ENCODE measurements around the gene STK24.

The STK24 gene

DNA sequence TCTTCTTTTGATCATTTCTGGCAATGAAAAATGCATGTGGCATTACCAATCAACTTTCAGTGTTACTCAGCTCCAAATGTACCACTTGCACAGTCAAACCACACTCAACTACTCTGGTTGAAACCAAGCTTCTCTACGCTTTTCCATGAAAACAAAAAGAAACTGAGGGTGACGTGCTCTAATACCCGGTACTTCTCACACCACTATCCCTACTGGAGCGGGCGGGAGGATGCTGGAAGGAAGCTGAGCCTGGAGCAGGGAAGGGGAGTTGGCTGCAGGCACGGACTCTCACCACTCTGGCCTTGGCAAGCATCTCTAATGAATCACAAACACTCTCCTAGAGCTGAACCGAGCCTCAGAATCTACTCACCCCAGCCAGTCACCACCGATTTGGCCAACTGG, 48.2 kb downstream of the STK24 start:
- TF ChIP-seq, protein P1, sequence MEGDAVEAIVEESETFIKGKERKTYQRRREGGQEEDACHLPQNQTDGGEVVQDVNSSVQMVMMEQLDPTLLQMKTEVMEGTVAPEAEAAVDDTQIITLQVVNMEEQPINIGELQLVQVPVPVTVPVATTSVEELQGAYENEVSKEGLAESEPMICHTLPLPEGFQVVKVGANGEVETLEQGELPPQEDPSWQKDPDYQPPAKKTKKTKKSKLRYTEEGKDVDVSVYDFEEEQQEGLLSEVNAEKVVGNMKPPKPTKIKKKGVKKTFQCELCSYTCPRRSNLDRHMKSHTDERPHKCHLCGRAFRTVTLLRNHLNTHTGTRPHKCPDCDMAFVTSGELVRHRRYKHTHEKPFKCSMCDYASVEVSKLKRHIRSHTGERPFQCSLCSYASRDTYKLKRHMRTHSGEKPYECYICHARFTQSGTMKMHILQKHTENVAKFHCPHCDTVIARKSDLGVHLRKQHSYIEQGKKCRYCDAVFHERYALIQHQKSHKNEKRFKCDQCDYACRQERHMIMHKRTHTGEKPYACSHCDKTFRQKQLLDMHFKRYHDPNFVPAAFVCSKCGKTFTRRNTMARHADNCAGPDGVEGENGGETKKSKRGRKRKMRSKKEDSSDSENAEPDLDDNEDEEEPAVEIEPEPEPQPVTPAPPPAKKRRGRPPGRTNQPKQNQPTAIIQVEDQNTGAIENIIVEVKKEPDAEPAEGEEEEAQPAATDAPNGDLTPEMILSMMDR (IDR thresholded peaks at IDR 0.05; ENCODE audit: control insufficient read depth, insufficient read depth, low read depth, low read length, missing control alignments): no peak
- DNase-seq (ENCODE audit: low read depth): no peak
- H3K4me3 ChIP-seq (ENCODE audit: control insufficient read depth, low read depth, low read length): no peak overlapping the region

DNA sequence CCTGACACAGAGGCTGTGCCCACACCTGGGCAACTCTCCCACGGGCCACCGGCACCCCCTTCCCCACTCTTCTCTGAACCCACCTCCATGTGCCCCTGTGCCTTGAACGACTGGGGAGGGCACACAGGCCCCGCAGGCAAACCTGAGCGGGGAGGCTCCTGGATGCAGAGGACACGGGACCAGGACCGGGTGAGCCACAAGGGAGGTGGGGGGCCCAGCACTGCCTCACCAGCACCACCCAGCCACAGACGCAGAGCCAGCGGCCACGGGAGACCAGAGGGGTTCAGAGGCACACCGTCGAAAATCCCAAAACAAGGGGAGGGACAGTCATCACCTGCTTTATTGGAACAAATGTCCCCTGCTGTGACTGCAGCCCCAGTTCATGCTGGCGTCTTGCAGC, 49.4 kb downstream of the STK24 start:
- TF ChIP-seq, protein P1 (IDR thresholded peaks at IDR 0.05; ENCODE audit: control insufficient read depth, insufficient read depth, low read depth, low read length, missing control alignments): no peak

DNA sequence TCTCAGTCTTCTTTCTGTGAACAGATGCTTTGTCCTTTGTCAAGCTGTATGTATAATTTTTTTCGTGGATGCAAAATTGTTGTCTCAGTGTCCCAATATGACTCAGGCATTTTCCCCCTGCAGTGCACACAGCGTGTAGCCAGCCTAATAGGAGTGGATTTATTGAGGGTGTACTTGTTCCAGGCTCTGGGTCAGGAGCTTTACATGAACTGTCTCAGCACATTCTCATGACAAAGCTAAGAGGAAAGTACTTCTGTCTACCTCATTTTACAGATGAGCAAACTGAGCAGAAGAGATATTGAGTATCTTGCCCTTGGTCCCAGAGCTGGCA, 50.8 kb downstream of the STK24 start:
- H3K4me3 ChIP-seq (ENCODE audit: control insufficient read depth, low read depth, low read length): no peak overlapping the region
- TF ChIP-seq, protein P1 (IDR thresholded peaks at IDR 0.05; ENCODE audit: control insufficient read depth, insufficient read depth, low read depth, low read length, missing control alignments): no peak
- DNase-seq (ENCODE audit: low read depth): no peak

More for the DNA sequence above, 49.4 kb downstream of the STK24 start:
- no peak overlapping the region for H3K4me3 ChIP-seq (ENCODE audit: control insufficient read depth, low read depth, low read length)
- DNase-seq (ENCODE audit: low read depth): no peak

DNA sequence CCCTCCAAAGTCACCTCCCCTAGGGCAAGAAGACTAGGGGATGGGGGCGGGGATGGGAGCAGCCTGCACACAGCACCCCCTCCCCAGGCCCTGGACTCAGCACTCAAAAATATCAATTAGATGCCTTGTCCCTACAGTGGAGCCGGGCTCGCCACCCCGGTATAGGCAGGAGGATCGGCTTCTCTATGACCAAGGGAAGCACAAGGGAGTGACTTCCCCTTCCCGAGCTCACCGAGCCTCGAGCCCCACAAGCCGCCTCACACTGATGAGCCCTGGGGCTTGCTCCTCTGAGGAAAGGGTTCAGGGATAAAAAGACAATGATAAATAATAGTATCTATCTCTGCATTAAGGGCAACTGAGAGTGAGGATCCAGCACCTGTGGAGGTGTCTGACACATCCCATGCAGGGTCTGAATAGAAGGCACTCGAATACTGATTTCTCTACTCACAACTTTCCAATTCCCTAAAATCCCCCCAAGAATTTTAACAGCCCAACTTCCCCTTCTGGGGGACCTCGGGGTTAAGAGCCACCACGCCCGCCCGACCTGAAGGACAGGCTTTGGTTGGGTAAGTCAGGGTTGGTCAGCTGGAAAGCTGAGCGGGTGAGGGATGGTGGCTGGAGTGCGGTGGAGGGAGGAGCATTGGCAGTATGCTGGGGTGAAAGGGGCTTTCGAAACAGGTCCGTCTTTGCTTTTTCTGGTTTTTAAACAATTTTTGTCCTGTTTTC, 51.3 kb downstream of the STK24 start:
- H3K4me3 ChIP-seq (ENCODE audit: control insufficient read depth, low read depth, low read length): no peak overlapping the region
- DNase-seq (ENCODE audit: low read depth): no peak
- TF ChIP-seq, protein P1 (IDR thresholded peaks at IDR 0.05; ENCODE audit: control insufficient read depth, insufficient read depth, low read depth, low read length, missing control alignments): no peak

DNA sequence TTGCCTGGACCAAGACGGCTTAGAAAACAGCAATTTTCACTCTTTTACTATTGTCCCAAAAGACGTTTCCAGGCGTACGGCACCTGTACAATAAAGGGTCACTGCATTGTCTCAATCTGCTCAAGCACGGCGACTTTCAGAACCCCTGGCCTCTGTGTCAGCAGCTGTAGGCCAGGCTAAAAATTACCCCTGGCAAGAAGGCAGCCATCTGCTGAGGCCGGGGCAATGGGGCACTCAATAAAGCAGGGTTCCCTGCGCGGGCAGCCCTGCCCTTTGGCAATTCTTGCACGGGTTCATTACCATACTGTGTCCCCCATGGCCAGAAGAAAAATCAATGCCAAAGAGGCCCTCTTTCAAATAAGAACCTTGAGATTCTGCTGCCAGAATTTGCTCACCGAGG, 52.1 kb downstream of the STK24 start:
- TF ChIP-seq, protein P1 (IDR thresholded peaks at IDR 0.05; ENCODE audit: control insufficient read depth, insufficient read depth, low read depth, low read length, missing control alignments): no peak
- DNase-seq (ENCODE audit: low read depth): no peak
- H3K4me3 ChIP-seq (ENCODE audit: control insufficient read depth, low read depth, low read length): no peak overlapping the region

DNA sequence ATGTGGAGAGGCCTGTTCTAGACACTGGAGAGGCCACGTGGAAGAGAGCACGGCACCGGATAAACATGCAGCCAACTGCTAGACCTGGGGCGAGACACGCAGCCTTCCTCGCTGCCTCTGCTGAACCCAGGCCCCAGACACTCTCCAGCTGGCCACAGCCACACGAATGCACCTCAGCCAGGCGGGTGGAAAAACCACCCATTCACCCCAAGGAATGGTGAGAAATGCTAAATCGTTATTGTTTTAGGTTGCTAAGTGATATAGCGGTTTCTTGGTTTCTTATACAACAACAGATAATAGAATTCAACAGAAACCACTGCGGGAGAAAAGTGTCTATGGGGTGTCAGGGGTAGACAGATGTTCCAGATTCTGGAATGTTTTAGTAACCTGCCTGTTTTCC, 52.5 kb downstream of the STK24 start:
- H3K4me3 ChIP-seq (ENCODE audit: control insufficient read depth, low read depth, low read length): no peak overlapping the region
- no peak for DNase-seq (ENCODE audit: low read depth)
- TF ChIP-seq, protein P1 (IDR thresholded peaks at IDR 0.05; ENCODE audit: control insufficient read depth, insufficient read depth, low read depth, low read length, missing control alignments): no peak
